Common myeloid progenitor, CD34-positive (primary cell): ENCODE data around the gene OGG1.

Experiments
- CTCF ChIA-PET: fragments of 350-600 bp; sonication (Branson Sonifier 250); formaldehyde crosslinking; loops from one replicate; lab custom pipeline; 2021; ENCODE audit warnings: antibody characterized with exemption; lab: Charles Lee
- POLR2A ChIA-PET: fragments of 350-600 bp; sonication (Branson Sonifier 250); formaldehyde crosslinking; loops from one replicate; lab custom pipeline; 2021; ENCODE audit warnings: antibody characterized with exemption; lab: Charles Lee
- DNase-seq, 3 donors: peaks; one replicate each; pipeline versions ENCODE4 v3.0.0 to v3.0.0-alpha.2; 2013
- H3K27ac ChIP-seq, 2 experiments: 1 replicate in 1 of 2; 2 replicates in 1 of 2; pipeline ENCODE4 v1.7.0; 2013; ENCODE audit warnings: inconsistent platforms in 2 of 2, low read length in 2 of 2, mild to moderate bottlenecking in 2 of 2, low read depth in 1 of 2, moderate library complexity in 1 of 2; ENCODE audit not compliant: severe bottlenecking in 2 of 2, insufficient read depth in 1 of 2, poor library complexity in 1 of 2
- H3K27me3 ChIP-seq, 5 experiments: replicated peaks in 2 of 5; 1 replicate in 3 of 5; 2 replicates in 2 of 5; pipeline versions ENCODE4 v1.6.1 to v1.7.0; 2013; ENCODE audit warnings: low read length in 4 of 5, mild to moderate bottlenecking in 2 of 5, moderate library complexity in 2 of 5, inconsistent platforms in 1 of 5; ENCODE audit not compliant: insufficient read depth in 5 of 5, control insufficient read depth in 4 of 5
- H3K36me3 ChIP-seq, 4 experiments: 1 replicate in 2 of 4; 2 replicates in 2 of 4; pipeline versions ENCODE4 v1.6.1 to v1.7.0; 2013; ENCODE audit warnings: low read length in 3 of 4, control low read depth in 1 of 4, mild to moderate bottlenecking in 1 of 4; ENCODE audit not compliant: control insufficient read depth in 4 of 4, insufficient read depth in 4 of 4
- H3K4me1 ChIP-seq, 4 experiments: 1 replicate in 3 of 4; 2 replicates in 1 of 4; pipeline versions ENCODE4 v1.6.1 to v1.7.1; 2013; ENCODE audit warnings: low read length in 3 of 4, mild to moderate bottlenecking in 3 of 4, control low read depth in 1 of 4, inconsistent platforms in 1 of 4, moderate library complexity in 1 of 4; ENCODE audit not compliant: control insufficient read depth in 4 of 4, insufficient read depth in 4 of 4; ENCODE audit errors: control extremely low read depth in 1 of 4
- H3K4me3 ChIP-seq, 7 experiments: 1 replicate in 4 of 7; 2 replicates in 3 of 7; pipeline versions ENCODE4 v1.5.1 to v1.7.0; 2013; ENCODE audit warnings: mild to moderate bottlenecking in 7 of 7, low read length in 6 of 7, moderate library complexity in 6 of 7, inconsistent platforms in 2 of 7, low read depth in 2 of 7, control low read depth in 1 of 7; ENCODE audit not compliant: insufficient read depth in 4 of 7, control insufficient read depth in 1 of 7; ENCODE audit errors: extremely low read depth in 1 of 7
- H3K9me3 ChIP-seq, 5 experiments: 1 replicate in 4 of 5; 2 replicates in 1 of 5; pipeline versions ENCODE4 v1.6.1 to v1.7.1; 2013; ENCODE audit warnings: low read length in 4 of 5, mild to moderate bottlenecking in 2 of 5, inconsistent platforms in 1 of 5, low read depth in 1 of 5, moderate library complexity in 1 of 5; ENCODE audit not compliant: control insufficient read depth in 4 of 5, insufficient read depth in 2 of 5; ENCODE audit errors: control extremely low read depth in 1 of 5
- WGBS: methylation state at CpG from one replicate; pipeline ENCODE4 v1.1.5; 2013; ENCODE audit not compliant: insufficient coverage; 5-methylcytosine and 5-hydroxymethylcytosine counted together

The OGG1 gene

GRCh38 chr3:9804996-9805395 is 55.2 kb downstream of the OGG1 start:
- H3K4me3 ChIP-seq, result no peak overlapping the region
- POLR2A ChIA-PET, result no interaction called here
- H3K27ac ChIP-seq, result no peak overlapping the region
- H3K4me1 ChIP-seq, result peaks cover 3 to 19% (median 13%) of the 10 kb centered on the region in 4 experiments
- no peak for DNase-seq
- 100% methylated on average over 4 of the region's 5 CpGs for WGBS
- CTCF ChIA-PET, result interaction anchor here (1.0 to 1.6 kb wide), 7 partner anchors 8 to 90 kb away, joined by 3 to 6 read pairs (median 3); no protein-coding TSS in a partner anchor
- peaks cover 26 to 62% (median 44%) of the 10 kb centered on the region in 4 experiments for H3K36me3 ChIP-seq
- no peaks in the 10 kb centered on the region for H3K27me3 ChIP-seq
- no peaks in the 10 kb centered on the region for H3K9me3 ChIP-seq

- Histone ChIP-seq H3K27me3 (no peaks in the 10 kb centered on the region), H3K27ac (no peak overlapping the region), H3K9me3 (no peaks in the 10 kb centered on the region), H3K4me3 (no peak overlapping the region), H3K4me1 (peaks cover 3 to 26% (median 19%) of the 10 kb centered on the region in 4 experiments), H3K36me3 (peaks cover 25 to 53% (median 41%) of the 10 kb centered on the region in 4 experiments)
- CTCF ChIA-PET, result interaction anchor here (1.0 to 1.4 kb wide), 3 partner anchors 16 to 133 kb away, joined by 3 read pairs; no protein-coding TSS in a partner anchor
- 98% methylated on average over 9 of the region's 12 CpGs for WGBS
- POLR2A ChIA-PET, result no interaction called here
- no peak for DNase-seq
Measured at GRCh38 chr3:9806137-9806536, 56.4 kb downstream of the OGG1 start.
